H4 (cell line): ENCODE results near the gene SMG1. TPM values are rescaled to one million over a fixed set of nuclear protein-coding genes. Genes with fewer than 3 reads are reported as not detected.
"Not testable (repeated sequence)": the region's sequence is repeated elsewhere in the genome, so short reads cannot be mapped to it uniquely, and the experiment has no call there.

ENCODE experiments used
- DNase-seq: peaks from one replicate; pipeline ENCODE4 v3.0.0-alpha.2; 2015; ENCODE audit warnings: low spot score
- total RNA-seq: library from RNA; depleted of rRNA; stranded (reverse); fragments of >200 nt; shearing (Covaris generic); gene quantifications from 2 replicates; pipeline ENCODE4 v1.2.3, GENCODE V29; 2014; rRNA removed

The SMG1 gene
- total RNA-seq, 1 experiment from 2014 or later = 14.5 TPM

GRCh38 chr16:18762713-18763112, 163.5 kb downstream of the SMG1 start:
- not testable (repeated sequence) for DNase-seq

- not testable (repeated sequence) for DNase-seq
These were observed 166.3 kb downstream of the SMG1 start for GRCh38 chr16:18759598-18760520.

GRCh38 chr16:18757960-18758660, 168.1 kb downstream of the SMG1 start:
- not testable (repeated sequence) for DNase-seq

GRCh38 chr16:18756639-18757038, 169.6 kb downstream of the SMG1 start:
- not testable (repeated sequence) for DNase-seq

Other genes with a start within 250 kb of the SMG1 start
- 2,270 and 2,380 TPM in 2 replicates for gene RPS15A, start 136.1 kb downstream of the SMG1 start, total RNA-seq
- 291 and 353 TPM in 2 replicates for gene ARL6IP1, start 124.9 kb downstream of the SMG1 start, total RNA-seq
- gene TMC7, start 57.5 kb upstream of the SMG1 start, total RNA-seq = 0.77 and 1.5 TPM in 2 replicates
- 8.2 and 25.8 TPM in 2 replicates for gene COQ7, start 141.2 kb upstream of the SMG1 start, total RNA-seq
- 8.2 and 8.7 TPM in 2 replicates for gene ITPRIPL2, start 187.6 kb upstream of the SMG1 start, total RNA-seq
- 2.1 and 3.2 TPM in 2 replicates for gene SYT17, start 241.8 kb upstream of the SMG1 start, total RNA-seq